HG03558 (cell line): ENCODE results near the gene CCDC88C.
"Not testable (repeated sequence)": the region's sequence is repeated elsewhere in the genome, so short reads cannot be mapped to it uniquely, and the experiment has no call there.

Experiments
- ATAC-seq: cut with Tn5 transposase; IDR thresholded peaks from one replicate; pipeline ENCODE4 v1.9.1; 2021; ENCODE audit warnings: moderate number of reproducible peaks; ENCODE audit not compliant: unreplicated experiment; ENCODE audit errors: extremely low read depth

CCDC88C gene

DNA sequence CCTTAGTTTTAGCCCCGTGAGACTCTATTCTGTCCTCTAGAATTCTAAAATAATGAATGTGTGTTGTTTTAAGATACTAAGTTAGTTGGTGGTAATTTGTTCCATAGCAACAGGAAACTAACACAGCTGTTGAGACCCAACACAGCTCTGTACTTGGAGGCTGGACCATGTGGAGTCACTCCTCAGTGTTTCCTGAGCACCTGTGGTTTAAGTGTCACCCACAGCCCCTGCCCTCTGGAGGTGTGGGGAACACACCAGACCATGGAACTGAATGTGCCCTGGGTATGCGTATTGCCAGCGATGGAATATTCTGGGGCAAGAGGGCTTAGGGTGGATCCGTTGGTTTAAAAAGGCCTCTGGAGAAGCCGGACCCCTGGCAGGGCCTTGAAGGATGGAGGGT, 156.5 kb downstream of the CCDC88C start:
- ATAC-seq = no peak

DNA sequence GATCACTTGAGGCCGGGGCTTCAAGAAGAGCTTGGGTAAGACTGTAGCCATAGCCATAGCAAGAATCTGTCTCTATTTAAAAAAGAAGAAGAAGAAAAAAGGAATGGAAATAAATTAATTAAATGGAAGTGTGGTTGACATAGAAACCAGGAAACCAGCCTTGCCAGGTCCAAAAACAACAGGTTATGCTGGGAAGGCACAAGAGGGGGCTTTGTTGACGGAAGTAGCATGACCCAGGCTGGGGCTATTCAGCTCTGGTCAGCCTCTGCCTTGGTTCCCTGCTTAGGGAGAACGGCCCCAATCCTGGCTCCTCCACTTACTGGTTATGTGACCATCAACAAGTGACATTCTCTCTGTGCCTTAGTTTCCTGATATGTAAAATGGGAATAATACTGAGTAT, 158.7 kb downstream of the CCDC88C start:
- no peak for ATAC-seq

DNA sequence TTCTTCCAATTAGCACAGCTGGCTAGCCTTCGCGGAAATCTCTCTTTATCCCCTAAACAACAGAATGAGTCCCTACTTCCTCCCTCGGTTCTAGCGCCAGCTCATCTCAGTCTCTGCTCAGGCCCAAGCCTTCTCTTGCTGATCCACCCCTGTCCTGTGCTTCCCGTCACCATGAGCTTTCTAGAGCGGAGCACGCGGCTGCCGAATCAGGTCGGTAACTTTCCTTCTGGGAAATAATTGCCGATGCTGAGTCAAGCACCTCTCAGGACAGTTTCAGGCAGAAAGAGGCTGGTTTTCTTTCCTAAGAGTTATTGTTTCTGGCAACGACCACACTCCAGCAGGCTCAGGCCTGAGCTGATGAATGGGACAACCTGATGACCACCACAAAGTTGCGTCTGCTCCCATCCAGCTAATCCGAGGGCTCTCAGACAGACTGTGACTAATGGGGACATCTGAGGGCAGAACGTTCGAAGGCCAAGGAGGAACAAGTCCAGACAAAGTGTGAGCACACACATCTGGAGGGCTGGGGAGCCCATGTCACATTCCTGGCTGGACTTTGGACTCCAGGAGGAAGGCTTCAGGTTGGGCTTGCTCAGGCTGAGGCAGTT, 159.5 kb downstream of the CCDC88C start:
- ATAC-seq = no peak

DNA sequence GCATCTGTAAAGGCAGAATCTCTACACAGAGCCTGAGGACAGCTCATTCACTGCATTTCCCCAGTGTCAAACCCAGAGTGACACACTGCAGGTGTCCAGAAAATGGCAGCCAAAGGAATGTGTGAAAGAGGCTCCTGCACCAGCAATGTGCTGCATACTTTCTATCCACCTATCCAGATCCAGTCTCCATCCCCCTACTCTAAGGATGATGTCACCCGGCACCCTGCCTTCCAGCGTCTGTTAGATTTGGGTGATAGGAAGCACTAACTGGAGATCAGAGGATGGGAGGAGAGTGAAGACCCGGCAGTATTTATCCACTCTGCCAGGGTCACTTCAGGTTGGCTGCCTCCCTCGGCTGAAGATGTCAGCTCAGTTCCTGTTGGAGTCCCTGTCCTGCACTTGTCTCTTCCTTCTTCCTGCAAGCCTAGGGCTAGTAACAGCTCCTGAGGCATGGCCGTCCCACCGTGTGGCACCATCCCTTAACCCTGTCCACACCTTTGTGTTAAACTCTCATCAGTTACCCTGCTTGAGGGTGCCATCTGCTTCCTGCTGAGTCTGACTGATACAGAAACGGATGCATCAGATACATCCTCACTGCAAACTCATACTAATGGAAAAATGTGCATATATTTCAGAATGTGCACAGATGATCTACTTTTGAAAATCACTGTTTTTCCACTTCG, 160.2 kb downstream of the CCDC88C start:
- ATAC-seq = no peak

DNA sequence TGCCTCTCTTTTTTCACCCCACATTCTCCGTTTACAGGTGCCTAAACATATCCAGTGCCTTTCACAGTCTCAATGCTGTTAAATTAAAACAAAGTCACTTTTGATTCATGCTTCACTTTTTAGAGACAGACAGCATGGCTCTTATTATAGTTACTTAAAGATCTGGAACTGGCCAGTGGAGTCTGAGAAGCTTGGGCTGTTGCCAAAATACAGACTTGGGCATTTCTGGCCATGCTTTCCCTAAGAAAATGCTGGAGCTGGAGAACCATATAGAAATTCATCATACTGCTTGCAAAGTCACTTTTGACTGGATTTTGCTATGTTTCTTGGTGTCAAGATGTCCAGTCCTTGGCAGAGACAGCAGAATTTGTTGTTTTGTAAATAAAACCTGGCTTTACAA, 161.0 kb downstream of the CCDC88C start:
- ATAC-seq = no peak

DNA sequence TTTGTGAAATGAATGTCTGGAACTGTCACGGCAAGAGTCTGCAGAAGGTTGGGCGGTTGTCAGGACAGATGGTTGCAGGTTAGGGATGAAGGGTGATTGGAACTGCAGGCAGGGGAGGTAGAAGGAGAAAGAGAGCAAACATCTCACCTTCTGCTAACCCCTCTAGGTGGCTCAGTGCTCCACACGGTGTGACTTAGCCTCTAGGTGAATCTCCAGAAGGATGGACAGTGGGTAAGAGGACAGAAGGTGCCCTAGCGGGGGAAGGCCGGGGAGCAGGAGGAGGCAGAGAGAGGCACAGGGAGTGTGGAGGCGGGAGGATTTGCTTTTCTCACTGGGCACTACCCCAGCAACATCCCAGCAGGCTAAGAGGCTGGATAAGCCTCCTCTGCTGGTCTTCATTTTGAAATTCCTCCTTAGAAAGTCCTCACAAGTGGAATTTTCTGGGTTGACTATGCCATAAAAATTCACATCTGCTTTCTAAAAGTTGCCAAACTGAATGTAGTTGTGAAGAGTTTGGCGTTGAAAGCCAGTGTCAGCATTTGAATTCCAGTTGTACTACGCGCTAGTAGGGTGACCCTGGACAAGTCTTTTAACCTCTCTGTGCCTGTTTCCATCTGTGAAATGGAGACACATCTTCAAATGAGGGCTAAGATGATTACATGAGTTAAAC, 162.5 kb downstream of the CCDC88C start:
- ATAC-seq = no peak

DNA sequence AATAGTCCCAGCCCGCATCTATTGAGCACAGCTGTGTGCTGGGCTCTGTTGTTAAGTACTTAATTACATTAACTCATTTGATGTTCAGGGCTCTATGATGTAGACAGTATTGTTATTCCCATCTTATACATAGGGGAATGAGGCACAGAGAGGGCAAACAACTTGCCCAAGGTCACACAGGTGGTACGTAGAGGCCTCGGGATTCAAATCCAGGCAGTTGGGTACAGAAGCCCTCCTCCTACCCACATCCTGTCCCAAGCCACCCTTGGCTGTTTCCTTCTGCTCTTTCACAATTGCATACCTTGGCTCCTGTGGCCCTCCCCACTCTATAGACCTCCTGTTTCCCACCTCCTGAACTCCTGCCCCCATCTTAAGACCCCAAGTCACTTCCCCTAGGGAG, 163.2 kb downstream of the CCDC88C start:
- ATAC-seq = no peak

DNA sequence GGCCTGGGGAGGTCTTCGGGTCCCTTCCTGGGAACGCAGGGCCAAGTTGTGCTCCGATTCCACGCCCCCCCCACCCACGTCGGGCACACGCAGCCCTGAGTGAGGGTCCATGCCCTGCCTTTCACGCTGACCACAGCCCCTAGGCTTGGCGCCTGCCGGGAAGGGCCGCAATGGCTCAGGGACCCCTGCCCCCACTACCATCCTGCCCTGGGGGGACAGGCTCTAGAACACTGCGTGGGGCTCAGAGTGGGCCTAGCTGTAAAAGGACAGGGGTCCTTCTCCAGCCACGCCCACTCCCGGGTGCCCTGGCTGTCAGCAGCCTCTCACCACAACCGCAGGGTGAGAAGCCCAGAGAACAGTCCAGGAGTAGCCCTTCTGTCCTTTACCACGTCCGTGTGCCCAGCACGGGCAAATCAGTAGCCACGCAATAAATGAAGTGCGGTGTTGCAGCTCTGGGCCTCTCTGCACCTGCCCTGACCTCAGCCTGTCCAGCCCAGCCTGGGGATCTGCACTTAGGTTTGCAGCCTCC, 163.8 kb downstream of the CCDC88C start:
- no peak for ATAC-seq

DNA sequence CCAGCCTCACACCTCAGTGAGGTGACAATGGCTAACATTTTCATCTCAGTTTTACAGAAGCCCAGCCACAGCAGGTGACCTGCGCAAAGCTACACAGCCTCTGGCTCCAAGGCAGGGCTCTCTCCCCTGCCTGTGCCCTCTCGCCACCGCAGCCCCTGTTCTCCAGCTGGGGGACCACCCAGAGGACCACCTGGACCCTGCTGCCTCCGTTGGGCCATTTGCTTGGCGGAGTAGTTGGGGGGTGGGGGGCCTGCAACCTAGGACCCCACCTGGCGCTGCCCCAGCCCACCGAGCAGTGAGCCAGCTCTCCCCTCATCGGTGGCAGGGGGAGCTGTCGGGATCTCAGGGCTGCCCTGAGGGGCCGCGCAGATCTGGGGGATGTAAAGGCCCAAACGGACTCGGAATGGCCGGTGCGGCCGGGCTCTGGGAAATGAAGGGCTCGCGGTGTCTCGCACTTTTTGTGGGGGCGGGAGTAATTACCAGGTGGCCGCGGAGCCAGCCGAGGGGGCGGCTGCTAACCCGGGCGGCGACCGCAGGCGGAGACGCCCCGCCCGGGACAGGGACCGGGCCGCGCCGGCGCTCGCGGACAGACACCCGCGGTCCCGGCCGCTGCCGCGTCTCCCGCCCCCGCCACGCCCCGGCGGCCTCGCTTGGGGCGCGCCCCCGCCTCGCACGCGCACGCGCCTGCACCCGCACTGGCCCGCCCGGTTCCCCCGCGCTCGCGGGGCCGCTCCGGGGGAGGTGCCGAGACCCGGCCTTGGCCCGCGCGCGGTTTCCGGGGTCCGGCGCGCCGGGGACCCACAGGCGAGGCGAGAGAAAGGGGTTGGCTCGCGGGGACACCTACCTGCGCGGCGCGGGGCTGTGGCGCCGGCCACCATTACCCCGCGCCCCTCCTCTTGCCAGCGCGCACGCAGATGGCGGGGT, 164.5 kb downstream of the CCDC88C start:
- no peak for ATAC-seq

DNA sequence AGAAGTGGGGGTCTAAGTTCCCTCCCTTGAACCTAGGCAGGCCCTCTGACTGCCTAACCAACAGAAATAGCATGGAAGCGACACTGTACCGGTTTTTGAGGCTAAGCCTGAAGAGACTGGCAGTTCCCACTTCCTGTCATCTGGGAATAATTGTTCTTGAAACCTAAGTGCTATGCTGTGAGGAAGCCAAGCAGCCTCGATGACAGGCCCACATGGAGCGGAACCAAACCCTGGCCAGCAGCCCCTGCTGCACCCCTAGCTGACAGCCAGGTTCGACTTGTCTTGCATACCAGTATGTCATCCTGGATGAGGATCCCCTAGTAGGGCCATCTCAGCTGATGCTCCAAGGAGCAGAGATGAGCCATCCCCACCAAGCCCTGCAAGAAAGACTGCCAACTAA, 166.7 kb downstream of the CCDC88C start:
- ATAC-seq = no peak

DNA sequence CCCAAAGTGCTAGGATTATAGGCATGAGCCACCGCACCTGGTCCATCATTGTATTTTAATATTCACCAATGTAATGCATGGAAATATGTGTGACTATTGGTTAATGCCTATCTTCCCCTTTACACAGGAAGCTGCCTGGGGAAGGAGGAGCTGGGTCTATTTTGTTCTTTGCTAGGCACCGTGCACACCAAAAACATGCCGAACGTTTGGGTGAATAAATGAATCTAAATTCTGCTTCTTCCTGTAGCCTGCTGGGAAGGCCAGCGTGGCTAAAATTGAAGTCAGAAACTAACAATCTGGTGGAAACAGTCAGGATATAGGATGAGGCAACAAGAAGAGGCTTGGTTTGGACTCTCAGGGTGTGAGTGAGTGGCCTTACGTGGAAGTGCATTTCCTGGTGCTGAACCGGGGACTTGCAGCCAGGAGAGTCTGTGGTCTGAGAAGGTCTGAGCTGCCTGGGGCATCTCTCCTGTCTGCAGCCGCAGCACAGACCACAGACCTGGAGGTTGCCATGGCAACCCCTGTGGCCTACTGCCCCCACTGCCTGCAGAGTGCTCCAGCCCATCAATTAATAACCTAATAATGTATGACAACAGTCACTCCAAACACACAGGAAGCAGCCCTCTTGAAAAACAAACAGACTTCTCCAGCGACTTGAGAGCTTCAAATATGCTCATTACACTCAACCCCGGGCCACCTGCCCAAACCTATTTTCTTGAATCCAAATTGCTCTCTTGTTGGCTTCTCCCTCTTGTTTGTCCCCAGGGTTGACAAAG, 167.6 kb downstream of the CCDC88C start:
- ATAC-seq = peak; percentile 92

DNA sequence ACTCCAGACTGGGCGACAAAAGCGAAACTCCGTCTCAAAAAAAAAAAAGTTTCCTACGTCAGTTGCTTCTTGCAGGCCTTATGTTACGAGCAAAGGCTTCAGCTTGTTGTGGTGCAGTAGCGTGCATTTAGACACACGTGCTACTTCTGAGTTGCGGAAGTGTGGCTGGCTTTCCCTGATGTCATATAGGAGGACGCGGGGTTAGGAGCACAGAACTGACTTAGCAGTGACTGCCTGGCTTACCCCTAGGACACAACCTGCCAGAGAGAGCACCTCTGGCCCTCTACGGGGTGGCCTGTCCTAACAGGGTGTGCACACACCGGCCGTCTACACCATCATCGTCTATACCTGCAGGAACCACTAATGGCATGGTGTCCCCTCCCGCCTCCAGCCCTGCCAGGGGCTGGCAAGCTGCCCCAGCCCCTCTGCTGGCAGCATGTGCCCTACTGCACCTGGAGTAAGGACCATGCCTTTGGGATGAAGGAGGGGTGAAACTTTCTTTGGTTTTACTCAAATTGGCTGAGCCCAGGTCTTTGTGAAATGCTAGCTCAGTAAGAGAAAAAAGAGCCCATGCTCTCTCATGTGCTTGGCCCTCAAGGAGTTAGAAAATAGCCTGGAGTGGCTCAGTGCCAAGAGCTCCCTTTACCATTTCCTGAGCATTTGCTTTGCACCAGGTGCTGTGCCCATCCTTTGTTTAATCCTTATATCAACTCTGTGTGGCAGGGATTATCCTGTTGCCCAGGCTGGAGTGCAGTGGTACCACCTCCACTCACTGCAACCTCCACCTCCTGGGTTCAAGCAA, 171.4 kb downstream of the CCDC88C start:
- no peak for ATAC-seq

DNA sequence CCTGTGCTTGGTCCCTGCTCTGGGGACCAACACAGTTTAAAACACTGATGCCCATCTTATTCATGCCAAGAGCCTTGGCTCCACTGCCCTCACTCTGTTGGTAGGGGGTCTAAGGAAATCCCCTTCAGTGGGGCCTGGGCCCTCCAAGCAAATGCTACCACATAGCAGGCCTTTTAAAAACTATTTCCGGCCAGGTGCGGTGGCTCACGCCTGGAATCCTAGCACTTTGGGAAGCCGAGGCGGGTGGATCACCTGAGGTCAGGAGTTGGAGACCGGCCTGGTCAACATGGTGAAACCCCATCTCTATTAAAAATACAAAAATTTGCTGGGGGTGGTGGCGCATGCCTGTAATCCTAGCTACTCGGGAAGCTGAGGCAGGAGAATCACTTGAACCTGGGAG, 172.0 kb downstream of the CCDC88C start:
- ATAC-seq = not testable (repeated sequence)

DNA sequence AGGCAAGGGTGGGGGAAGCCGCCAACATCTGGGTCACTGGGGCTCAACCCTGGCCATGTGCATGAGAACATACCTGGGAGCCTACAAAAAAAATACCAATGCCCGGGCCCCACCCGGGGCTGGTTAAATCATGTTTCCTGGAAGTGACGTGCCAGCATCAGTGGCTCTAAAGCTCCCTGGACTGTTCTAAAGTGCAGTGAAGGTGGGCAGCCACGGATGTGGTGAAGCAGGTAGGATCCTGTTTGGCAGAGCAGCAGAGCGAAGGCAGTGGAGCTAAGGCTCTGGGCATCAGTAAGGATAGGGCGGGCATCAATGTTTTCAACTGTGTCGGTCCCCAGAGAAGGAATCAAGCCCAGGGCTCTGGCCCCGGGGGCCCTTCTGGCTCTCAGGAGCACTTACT, 172.6 kb downstream of the CCDC88C start:
- ATAC-seq = no peak

DNA sequence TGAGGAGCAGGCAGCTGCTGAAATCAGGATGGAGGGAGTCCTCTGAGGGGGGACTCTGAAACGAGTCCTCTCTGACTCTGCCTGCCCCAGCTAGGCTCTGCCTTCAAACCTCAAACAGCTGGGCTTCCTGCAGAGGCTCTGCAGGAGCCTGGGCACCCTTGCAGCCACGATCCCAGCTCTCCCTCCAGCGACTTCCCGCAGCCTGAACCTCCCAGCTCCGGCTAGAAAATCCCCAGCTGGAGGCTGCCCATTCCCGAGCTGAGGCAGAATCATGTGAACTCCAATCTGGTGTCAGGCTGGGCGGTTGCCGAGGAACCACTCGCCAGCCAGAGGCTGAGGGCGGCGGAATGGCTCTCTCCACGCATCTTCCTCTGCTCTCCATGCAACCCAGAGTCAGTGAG, 173.1 kb downstream of the CCDC88C start, which contains the start of gene GPR68:
Gene GPR68, minus strand, starts transcription at position 204 of the 401 bp plus-strand sequence. CDS start 9,654 bp downstream, outside the sequence.
- ATAC-seq = no peak

DNA sequence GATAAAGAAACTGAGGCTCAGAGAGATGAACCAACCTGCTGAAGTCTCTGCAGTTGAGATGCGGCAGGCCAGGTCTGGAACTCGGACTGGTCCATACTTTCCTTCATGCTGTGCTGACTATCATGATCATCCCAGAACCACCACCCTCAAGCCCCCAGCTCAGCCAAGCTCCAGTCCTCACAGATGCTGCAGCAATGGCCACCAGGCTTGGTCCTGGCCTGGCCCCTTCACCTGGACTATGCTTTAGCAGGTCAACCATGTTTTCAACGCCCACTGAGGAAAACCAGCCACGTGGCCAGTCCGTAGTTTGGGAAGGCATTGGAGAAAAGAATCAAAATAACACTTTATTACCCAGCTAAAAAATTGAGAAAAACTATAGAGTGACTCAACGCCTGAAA, 174.5 kb downstream of the CCDC88C start:
- ATAC-seq = no peak

DNA sequence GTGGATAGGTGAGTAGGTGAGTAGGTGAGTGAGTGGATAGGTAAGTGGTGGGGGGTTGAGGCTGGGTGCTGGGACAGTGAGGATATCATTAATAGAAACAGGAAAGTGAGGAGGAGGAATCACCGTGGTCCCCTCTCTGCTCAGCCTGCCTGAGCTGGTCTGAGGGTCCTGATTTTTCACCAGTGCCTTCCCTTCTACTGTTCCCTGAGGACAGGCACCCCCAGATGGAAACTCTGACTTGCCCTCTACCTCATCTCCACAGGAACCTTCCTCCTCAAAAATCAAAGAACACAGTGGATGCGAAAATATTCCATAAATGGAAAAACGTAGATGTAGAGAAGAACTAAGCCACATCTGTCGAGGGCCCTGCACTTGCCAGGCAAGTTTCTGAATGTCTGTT, 175.0 kb downstream of the CCDC88C start:
- ATAC-seq = no peak

DNA sequence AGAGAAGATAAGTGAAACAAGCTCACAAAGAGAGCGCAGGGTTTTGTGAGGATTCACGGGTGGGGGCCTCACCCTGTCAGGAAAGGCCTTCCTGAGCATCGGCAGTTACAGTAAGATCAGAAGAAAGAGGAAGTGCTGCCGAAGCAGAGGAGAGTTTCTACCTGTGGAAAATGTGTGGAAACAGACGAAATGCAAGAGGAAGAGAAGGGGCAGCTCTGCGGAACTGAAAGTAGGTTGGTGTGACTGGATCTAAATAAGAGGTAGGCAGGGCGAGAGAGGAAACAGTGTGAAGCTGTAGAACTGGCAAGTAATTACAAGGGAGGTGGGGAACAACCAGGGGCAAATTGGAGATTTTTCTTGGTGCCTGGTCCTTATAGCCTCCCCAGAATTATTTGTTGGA, 175.8 kb downstream of the CCDC88C start:
- ATAC-seq = no peak

DNA sequence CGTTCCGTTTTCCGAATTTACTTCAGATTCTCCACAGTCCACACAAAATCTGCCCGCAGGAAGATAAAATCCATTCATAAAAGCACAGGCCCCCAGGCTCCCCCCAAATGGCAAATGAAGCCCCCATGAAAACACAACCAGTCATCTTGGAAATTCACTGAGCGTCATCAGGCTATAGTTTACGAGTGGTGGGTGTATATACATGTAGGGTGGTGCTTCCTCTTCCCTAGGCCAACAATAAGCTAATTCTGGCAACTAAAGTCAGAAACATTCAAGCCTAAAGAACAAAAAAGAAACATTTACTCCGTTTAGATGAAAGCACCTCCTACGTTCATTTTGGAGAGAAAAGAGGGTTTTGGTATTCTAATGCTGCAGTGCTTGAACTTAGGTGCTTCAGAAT, 179.0 kb downstream of the CCDC88C start:
- ATAC-seq = no peak
